K562 (cell line): ENCODE measurements around the gene ZSCAN22. TPM values are rescaled to one million over a fixed set of nuclear protein-coding genes. Genes with fewer than 3 reads are reported as not detected.

Source experiments
- DDX20 ChIP-seq: fragments of 450-650 bp; IDR thresholded peaks from 2 replicates; pipeline ENCODE4 v1.6.1; 2016; ENCODE audit warnings: missing genetic modification characterization, low read depth, mild to moderate bottlenecking, missing compliant biosample characterization, moderate library complexity
- GABPA ChIP-seq: fragments of 200-800 bp; sonication (Bioruptor generic); conservative IDR thresholded peaks from 2 replicates; pipeline ENCODE4 v1.6.1; 2016; ENCODE audit warnings: low read depth, missing genetic modification characterization, missing compliant biosample characterization
- MBD2 ChIP-seq: sonication (generic); IDR thresholded peaks from 2 replicates; pipeline ENCODE4 v1.6.1; 2016; ENCODE audit warnings: low read depth, borderline replicate concordance
- NONO ChIP-seq, 2 experiments: fragments of 200-400 bp in 1 of 2; fragments of 450-650 bp in 1 of 2; formaldehyde crosslinking in 1 of 2; IDR thresholded peaks; 2 replicates each; pipeline ENCODE4 v1.6.1; 2017; ENCODE audit warnings: low read depth in 2 of 2, mild to moderate bottlenecking in 2 of 2, moderate library complexity in 2 of 2, low read length in 1 of 2
- PHB2 ChIP-seq: fragments of 450-650 bp; IDR thresholded peaks from 2 replicates; pipeline ENCODE4 v1.6.1; 2017; ENCODE audit warnings: low read depth
- POLR2AphosphoS2 ChIP-seq: IDR thresholded peaks from 2 replicates; pipeline ENCODE4 v1.6.1; 2012; ENCODE audit warnings: low read length, improper control_type of control experiment
- RBM34 ChIP-seq: fragments of 200-400 bp; formaldehyde crosslinking; IDR thresholded peaks from 2 replicates; pipeline ENCODE4 v1.6.1; 2018; ENCODE audit warnings: low read length, borderline replicate concordance; ENCODE audit not compliant: insufficient read depth
- SIN3A ChIP-seq, 2 experiments: fragments of 150-350 bp in 1 of 2; IDR thresholded peaks; 2 replicates each; pipeline ENCODE4 v1.6.1; 2011 to 2016; ENCODE audit warnings: borderline replicate concordance in 2 of 2, low read depth in 2 of 2, low read length in 2 of 2, mild to moderate bottlenecking in 2 of 2, moderate library complexity in 2 of 2; ENCODE audit not compliant: control insufficient read depth in 1 of 2
- polyA plus RNA-seq, 8 experiments: library from polyadenylated mRNA; depleted of rRNA in 4 of 8; stranded (reverse) in 5 of 8; unstranded in 3 of 8; fragments of >200 nt; fragmentation: Nextera tagmentation in 2 of 8; fragmentation: Illumina TruSeq in 1 of 8; extraction: Ambion mirVana in 2 of 8; extraction: Trizol in 1 of 8; gene quantifications; 2 replicates each; pipeline versions ENCODE4 v1.2.1 to v1.2.3, GENCODE V29; 2011 to 2014; ENCODE audit warnings: inconsistent platforms in 1 of 8, missing spikeins in 1 of 8
- total RNA-seq, 7 experiments: library from RNA; depleted of rRNA in 6 of 7; stranded (reverse); fragments of >200 nt in 6 of 7; fragmentation: Illumina TruSeq in 2 of 7; extraction: Trizol in 2 of 7; gene quantifications; 2 replicates each; pipeline versions ENCODE4 v1.2.1 to v1.2.3, GENCODE V29; 2011 to 2021; ENCODE audit warnings: low replicate concordance in 1 of 7
- TF ChIP-seq, protein P1 (sequence below): fragments of 450-650 bp; IDR thresholded peaks from 2 replicates; pipeline ENCODE4 v1.6.1; 2017; ENCODE audit warnings: mild to moderate bottlenecking, moderate library complexity

Gene ZSCAN22
- total and polyA plus RNA-seq, 9 of the 15 experiments (the other 6 are each of a cell fraction or from before 2014, with no cell fraction given) = 0.98 to 5.3 (median 3.0) TPM

DNA sequence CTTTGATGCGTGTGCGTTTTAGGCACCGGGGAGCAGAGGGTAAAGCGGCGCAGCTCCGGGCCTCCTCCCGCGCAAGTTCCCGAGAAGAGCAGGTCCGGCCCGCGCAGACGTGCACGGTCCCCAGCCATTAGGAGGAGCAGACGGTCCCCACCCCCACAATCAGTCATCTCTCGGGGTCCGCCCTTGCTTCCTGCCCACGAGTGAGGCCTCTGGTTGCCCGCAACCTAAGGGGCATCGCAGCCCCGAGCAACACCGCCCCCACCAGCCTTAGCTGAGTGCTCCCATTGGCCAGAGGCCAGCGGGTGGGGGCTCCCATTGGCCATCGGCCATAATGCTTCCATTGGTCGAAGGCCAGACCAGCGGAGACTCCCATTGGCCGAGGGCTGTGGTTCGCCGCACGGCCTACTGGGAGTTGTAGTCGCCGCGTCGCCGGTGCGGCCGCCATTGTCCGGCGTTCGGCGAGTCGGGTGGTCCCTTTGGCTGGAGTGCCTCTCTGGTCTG, 48.2 kb upstream of the ZSCAN22 start, which contains the start of gene ZNF8 (continued):
- TF ChIP-seq DDX20 (tag) = no peak
- peak; percentile 93; the same call in 1 of the 2 replicates for TF ChIP-seq POLR2AphosphoS2
- TF ChIP-seq MBD2 = peak; percentile 99
- TF ChIP-seq GABPA (tag) = peak; percentile 52
- TF ChIP-seq, protein P1, sequence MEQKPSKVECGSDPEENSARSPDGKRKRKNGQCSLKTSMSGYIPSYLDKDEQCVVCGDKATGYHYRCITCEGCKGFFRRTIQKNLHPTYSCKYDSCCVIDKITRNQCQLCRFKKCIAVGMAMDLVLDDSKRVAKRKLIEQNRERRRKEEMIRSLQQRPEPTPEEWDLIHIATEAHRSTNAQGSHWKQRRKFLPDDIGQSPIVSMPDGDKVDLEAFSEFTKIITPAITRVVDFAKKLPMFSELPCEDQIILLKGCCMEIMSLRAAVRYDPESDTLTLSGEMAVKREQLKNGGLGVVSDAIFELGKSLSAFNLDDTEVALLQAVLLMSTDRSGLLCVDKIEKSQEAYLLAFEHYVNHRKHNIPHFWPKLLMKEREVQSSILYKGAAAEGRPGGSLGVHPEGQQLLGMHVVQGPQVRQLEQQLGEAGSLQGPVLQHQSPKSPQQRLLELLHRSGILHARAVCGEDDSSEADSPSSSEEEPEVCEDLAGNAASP = no peak
- TF ChIP-seq NONO (IDR thresholded peaks at IDR 0.05; ENCODE audit: low read depth in 2 of 2, low read length in 1 of 2) = no peak
- TF ChIP-seq PHB2 = no peak
- TF ChIP-seq RBM34 = no peak
- TF ChIP-seq SIN3A (IDR thresholded peaks at IDR 0.05; ENCODE audit: borderline replicate concordance in 2 of 2, control insufficient read depth in 1 of 2, low read depth in 2 of 2, low read length in 2 of 2) = peak in 1 of 2 experiments; percentile 47; a peak in 2 of 4 replicates
